Mammary epithelial cell (primary cell): Measurements from ENCODE around the gene SOD1.

Experiments
- EZH2 ChIP-seq: IDR thresholded peaks from 2 replicates; pipeline ENCODE4 v1.6.1; 2012; ENCODE audit warnings: low read length, inconsistent platforms, borderline replicate concordance
- TF ChIP-seq, protein P1 (sequence below), 2 donors: IDR thresholded peaks in 1 of 2; conservative IDR thresholded peaks in 1 of 2; 2 replicates each; pipeline ENCODE4 v1.5.1; 2011 to 2012; ENCODE audit warnings: inconsistent platforms in 2 of 2, low read length in 2 of 2, mild to moderate bottlenecking in 2 of 2, control low read depth in 1 of 2, low read depth in 1 of 2; ENCODE audit not compliant: insufficient read depth in 1 of 2; ENCODE audit errors: extremely low read depth in 1 of 2

DNA sequence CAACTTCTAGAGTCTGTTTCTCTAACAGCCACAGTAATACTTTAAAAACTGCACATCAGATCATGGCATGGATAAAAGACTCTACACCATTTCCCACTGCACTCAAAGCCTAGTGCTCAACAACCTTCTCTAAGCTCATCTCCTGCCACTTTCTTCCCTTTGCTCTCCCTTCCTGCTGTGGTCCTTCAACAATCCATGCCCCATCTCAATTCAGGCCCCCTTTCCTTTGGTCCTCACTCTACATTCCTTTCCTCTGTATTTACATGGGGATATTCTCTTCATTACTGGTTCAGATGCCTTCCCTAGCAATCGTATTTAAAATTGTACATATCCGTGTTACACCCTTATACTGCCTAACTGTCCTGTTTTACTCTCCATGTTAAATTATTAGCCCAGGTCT, 19.0 kb downstream of the SOD1 start:
- TF ChIP-seq, protein P1, sequence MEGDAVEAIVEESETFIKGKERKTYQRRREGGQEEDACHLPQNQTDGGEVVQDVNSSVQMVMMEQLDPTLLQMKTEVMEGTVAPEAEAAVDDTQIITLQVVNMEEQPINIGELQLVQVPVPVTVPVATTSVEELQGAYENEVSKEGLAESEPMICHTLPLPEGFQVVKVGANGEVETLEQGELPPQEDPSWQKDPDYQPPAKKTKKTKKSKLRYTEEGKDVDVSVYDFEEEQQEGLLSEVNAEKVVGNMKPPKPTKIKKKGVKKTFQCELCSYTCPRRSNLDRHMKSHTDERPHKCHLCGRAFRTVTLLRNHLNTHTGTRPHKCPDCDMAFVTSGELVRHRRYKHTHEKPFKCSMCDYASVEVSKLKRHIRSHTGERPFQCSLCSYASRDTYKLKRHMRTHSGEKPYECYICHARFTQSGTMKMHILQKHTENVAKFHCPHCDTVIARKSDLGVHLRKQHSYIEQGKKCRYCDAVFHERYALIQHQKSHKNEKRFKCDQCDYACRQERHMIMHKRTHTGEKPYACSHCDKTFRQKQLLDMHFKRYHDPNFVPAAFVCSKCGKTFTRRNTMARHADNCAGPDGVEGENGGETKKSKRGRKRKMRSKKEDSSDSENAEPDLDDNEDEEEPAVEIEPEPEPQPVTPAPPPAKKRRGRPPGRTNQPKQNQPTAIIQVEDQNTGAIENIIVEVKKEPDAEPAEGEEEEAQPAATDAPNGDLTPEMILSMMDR (conservative IDR thresholded peaks at IDR 0.05 in 1 of 2, IDR thresholded peaks at IDR 0.05 in 1 of 2; ENCODE audit: extremely low read depth in 1 of 2, insufficient read depth in 1 of 2, low read depth in 1 of 2, low read length in 2 of 2), result no peak
- no peak for TF ChIP-seq EZH2
